Gastroesophageal sphincter (tissue), 4 donors: ENCODE measurements around the gene SHISA6. TPM values are rescaled to one million over a fixed set of nuclear protein-coding genes. Genes with fewer than 3 reads are reported as not detected.

ENCODE experiments used
- ATAC-seq: fragments of 150-250 bp; one replicate; pipeline ENCODE4 v1.9.1; 2016; ENCODE audit warnings: mild to moderate bottlenecking, moderate library complexity
- H3K27ac ChIP-seq, 4 donors: fragments of 200-600 bp; sonication (generic) in 3 of 4; 1 replicate in 3 of 4; 2 replicates in 1 of 4; pipeline ENCODE4 v1.5.1; 2016 to 2019
- H3K27me3 ChIP-seq: fragments of 200-600 bp; sonication (generic); one replicate; pipeline ENCODE4 v1.5.1; 2019
- H3K36me3 ChIP-seq, 2 donors: fragments of 200-600 bp; sonication (generic); one replicate each; pipeline ENCODE4 v1.5.1; 2019; ENCODE audit warnings: control low read depth in 1 of 2
- H3K4me1 ChIP-seq, 3 donors: fragments of 200-600 bp; sonication (generic); 1 replicate in 2 of 3; 2 replicates in 1 of 3; pipeline ENCODE4 v1.5.1; 2016 to 2019; ENCODE audit warnings: control low read depth in 2 of 3
- H3K4me3 ChIP-seq, 2 donors: fragments of 200-600 bp; sonication (generic); one replicate each; pipeline ENCODE4 v1.5.1; 2019; ENCODE audit warnings: mild to moderate bottlenecking in 1 of 2, moderate library complexity in 1 of 2
- H3K9me3 ChIP-seq, 3 donors: fragments of 200-600 bp; sonication (generic); one replicate each; pipeline ENCODE4 v1.5.1; 2017 to 2019; ENCODE audit warnings: control low read depth in 2 of 3
- EP300 ChIP-seq: sonication (generic); formaldehyde crosslinking; IDR thresholded peaks from one replicate; pipeline ENCODE4 v1.6.1; 2017; ENCODE audit warnings: antibody characterized with exemption, mild to moderate bottlenecking
- POLR2A ChIP-seq, 2 donors: fragments of 450-650 bp; IDR thresholded peaks; one replicate each; pipeline ENCODE4 v1.6.1; 2017; ENCODE audit warnings: antibody characterized with exemption in 2 of 2, mild to moderate bottlenecking in 2 of 2, moderate library complexity in 1 of 2
- POLR2AphosphoS5 ChIP-seq: sonication (generic); formaldehyde crosslinking; IDR thresholded peaks from one replicate; pipeline ENCODE4 v1.6.1; 2017; ENCODE audit warnings: antibody characterized with exemption
- WGBS, 2 donors: methylation state at CpG; one replicate each; pipeline ENCODE4 v1.1.5; 2018; ENCODE audit warnings: low coverage in 1 of 2; 5-methylcytosine and 5-hydroxymethylcytosine counted together
- total RNA-seq, 4 donors: library from RNA; depleted of rRNA; stranded (reverse); fragments of >200 nt; gene quantifications; one replicate each; pipeline ENCODE4 v1.1.0, GENCODE V29; 2016
- TF ChIP-seq, protein P1 (sequence below), 4 experiments: fragments of 200-600 bp in 2 of 4; fragments of 450-650 bp in 2 of 4; sonication (generic) in 1 of 4; IDR thresholded peaks; one replicate each; pipeline ENCODE4 v1.5.1; 2017 to 2019; ENCODE audit warnings: antibody characterized with exemption in 4 of 4, mild to moderate bottlenecking in 2 of 4, moderate library complexity in 2 of 4

SHISA6 gene
- total RNA-seq, 4 donors from 2014 or later: 0.31 to 1.5 (median 0.90) TPM

DNA sequence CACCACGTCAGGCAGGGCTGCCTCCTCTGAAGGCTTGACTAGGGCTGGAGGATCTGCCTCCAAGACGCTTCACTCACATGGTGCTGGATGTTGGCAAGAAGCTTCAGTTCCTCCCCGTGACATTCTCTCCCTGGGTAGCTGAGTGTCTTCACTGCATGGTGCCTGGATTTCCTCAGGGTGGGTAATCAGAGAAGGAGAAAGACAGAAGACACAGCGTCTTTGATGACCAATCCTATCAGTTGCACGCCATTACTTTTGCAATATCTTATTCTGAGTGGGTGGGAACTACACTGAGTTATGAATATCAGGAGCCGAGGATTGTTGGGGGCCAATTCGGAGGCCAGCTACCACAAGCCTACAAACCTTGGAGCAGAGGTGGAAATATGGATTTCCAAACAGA is 139.7 kb downstream of the SHISA6 start:
- peaks cover under 1% of the 10 kb centered on the region for H3K27me3 ChIP-seq

DNA sequence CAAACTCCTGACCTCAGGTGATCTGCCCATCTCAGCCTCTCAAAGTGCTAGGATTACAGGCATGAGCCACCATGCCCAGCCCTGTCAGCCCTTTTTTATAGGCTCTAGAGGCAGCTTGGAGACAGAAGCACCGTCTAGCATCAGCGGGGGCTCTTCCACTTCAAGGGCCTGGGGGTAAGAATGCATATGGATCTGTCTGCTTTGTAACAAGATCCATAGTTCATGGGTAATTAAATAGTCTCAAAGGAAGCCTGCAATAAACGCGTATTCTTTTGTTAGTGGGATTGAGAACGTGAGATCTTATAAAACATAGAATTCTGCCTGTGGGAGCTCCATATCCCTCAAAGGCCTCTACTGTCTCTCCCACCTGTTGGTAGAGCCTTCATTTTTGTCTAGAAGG is 142.1 kb downstream of the SHISA6 start:
- Histone ChIP-seq H3K4me3 (no peak overlapping the region), H3K9me3 (no peaks in the 10 kb centered on the region), H3K4me1 (no peaks in the 10 kb centered on the region), H3K36me3 (no peaks in the 10 kb centered on the region), H3K27me3 (no peaks in the 10 kb centered on the region), H3K27ac (no peak overlapping the region)
- WGBS, 2 donors: 71 to 91% methylated on average over 3 of the region's 5 CpGs
- TF ChIP-seq, protein P1, sequence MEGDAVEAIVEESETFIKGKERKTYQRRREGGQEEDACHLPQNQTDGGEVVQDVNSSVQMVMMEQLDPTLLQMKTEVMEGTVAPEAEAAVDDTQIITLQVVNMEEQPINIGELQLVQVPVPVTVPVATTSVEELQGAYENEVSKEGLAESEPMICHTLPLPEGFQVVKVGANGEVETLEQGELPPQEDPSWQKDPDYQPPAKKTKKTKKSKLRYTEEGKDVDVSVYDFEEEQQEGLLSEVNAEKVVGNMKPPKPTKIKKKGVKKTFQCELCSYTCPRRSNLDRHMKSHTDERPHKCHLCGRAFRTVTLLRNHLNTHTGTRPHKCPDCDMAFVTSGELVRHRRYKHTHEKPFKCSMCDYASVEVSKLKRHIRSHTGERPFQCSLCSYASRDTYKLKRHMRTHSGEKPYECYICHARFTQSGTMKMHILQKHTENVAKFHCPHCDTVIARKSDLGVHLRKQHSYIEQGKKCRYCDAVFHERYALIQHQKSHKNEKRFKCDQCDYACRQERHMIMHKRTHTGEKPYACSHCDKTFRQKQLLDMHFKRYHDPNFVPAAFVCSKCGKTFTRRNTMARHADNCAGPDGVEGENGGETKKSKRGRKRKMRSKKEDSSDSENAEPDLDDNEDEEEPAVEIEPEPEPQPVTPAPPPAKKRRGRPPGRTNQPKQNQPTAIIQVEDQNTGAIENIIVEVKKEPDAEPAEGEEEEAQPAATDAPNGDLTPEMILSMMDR (IDR thresholded peaks at IDR 0.05): no peak
- TF ChIP-seq EP300: no peak
- TF ChIP-seq POLR2AphosphoS5: no peak
- no peak for TF ChIP-seq POLR2A (IDR thresholded peaks at IDR 0.05)
- no peak for ATAC-seq

More for the DNA sequence above, 139.7 kb downstream of the SHISA6 start:
- TF ChIP-seq, protein P1 (IDR thresholded peaks at IDR 0.05): no peak
- no peak for TF ChIP-seq POLR2AphosphoS5
- TF ChIP-seq EP300: no peak
- TF ChIP-seq POLR2A (IDR thresholded peaks at IDR 0.05): no peak
- ATAC-seq: no peak
- Histone ChIP-seq H3K9me3 (no peaks in the 10 kb centered on the region), H3K4me1 (no peaks in the 10 kb centered on the region), H3K4me3 (no peak overlapping the region), H3K27ac (no peak overlapping the region), H3K36me3 (no peaks in the 10 kb centered on the region)
- 76 to 100% methylated on average over 1 to 4 of the region's 7 CpGs for WGBS, 2 donors

DNA sequence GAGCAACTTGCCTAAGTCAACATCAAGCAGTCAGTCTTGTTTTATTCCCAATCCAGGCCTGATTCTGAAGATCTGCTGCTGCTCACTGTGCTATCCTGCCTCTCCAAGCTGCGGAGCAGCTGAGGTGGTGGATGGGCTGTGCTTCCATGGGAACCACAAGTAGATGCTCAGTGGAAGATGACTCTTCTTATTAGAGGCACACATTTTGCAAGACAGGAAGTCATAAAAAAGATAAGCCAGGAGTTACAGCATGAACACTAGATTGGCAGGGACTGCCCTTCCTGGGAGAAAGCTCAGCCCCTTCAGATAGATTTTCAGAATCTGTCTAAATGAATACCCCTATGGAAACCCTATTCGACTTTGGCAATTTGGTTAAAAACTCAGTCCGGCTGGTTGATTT is 143.1 kb downstream of the SHISA6 start:
- TF ChIP-seq POLR2AphosphoS5 (no peak), EP300 (no peak), POLR2A (IDR thresholded peaks at IDR 0.05) (no peak)
- TF ChIP-seq, protein P1 (IDR thresholded peaks at IDR 0.05): no peak
- 80 to 81% methylated on average over 1 to 2 of the region's 3 CpGs for WGBS, 2 donors

DNA sequence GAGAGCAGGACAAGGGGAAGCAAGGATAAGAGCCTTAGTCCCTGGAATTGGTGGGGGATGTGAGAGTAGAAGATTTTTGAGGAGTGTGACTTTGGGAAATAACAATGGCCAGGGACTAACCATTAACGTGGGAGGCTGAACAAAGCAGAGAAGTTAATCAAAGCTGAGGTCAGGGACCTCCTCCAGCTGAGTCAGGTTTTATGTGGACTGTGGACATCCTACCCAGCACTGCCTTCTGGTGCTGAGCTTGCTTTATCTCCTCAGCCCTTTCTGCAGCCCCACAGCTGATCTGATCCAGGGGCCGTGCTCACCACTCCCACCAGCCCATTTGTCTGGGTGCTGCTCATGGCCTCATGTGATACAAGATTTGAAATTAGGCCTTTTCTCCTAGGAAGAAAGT is 146.6 kb downstream of the SHISA6 start:
- Histone ChIP-seq H3K36me3 (no peaks in the 10 kb centered on the region), H3K4me1 (no peaks in the 10 kb centered on the region), H3K27me3 (no peaks in the 10 kb centered on the region), H3K9me3 (peaks cover 0 to 18% (median 0%) of the 10 kb centered on the region in 3 donors), H3K27ac (no peak overlapping the region), H3K4me3 (no peak overlapping the region)
- TF ChIP-seq EP300 (no peak), POLR2AphosphoS5 (no peak), POLR2A (IDR thresholded peaks at IDR 0.05) (no peak)
- TF ChIP-seq, protein P1 (IDR thresholded peaks at IDR 0.05): no peak
- ATAC-seq: no peak
- 13 to 29% methylated on average over 1 of the region's 2 CpGs for WGBS, 2 donors

More for the DNA sequence above, 143.1 kb downstream of the SHISA6 start:
- H3K9me3 ChIP-seq: no peaks in the 10 kb centered on the region
- no peak overlapping the region for H3K4me3 ChIP-seq
- H3K36me3 ChIP-seq: no peaks in the 10 kb centered on the region
- H3K4me1 ChIP-seq: no peaks in the 10 kb centered on the region
- ATAC-seq: no peak
- H3K27ac ChIP-seq: no peak overlapping the region
- no peaks in the 10 kb centered on the region for H3K27me3 ChIP-seq

DNA sequence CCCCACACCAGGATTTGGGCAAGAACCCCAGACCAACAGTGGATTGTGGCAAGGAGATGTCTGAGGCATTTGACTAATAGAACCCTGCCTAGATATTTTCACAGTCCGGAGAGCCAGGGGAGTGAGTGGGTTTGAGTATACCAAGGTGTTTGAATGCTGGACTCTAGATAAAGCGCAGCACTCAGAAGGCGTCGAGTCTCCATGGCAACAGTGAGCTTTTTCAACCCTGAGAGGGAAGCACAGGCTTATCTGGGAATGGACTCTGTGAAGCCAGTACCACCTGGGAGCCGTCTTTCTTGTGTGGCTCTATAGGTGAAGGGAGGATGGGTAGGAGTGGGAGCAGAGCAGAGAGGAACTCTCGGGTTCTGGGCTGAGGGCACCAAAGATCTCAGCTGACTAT is 147.0 kb downstream of the SHISA6 start:
- no peaks in the 10 kb centered on the region for H3K27me3 ChIP-seq
- H3K9me3 ChIP-seq: peaks cover 0 to 22% (median 0%) of the 10 kb centered on the region in 3 donors
- WGBS, 2 donors: 18 to 63% methylated on average over 6 of the region's 6 CpGs
- no peak for ATAC-seq
- TF ChIP-seq POLR2A (IDR thresholded peaks at IDR 0.05): no peak
- TF ChIP-seq, protein P1 (IDR thresholded peaks at IDR 0.05): no peak
- no peak for TF ChIP-seq EP300
- TF ChIP-seq POLR2AphosphoS5: no peak
- no peaks in the 10 kb centered on the region for H3K4me1 ChIP-seq
- no peak overlapping the region for H3K4me3 ChIP-seq
- no peaks in the 10 kb centered on the region for H3K36me3 ChIP-seq
- H3K27ac ChIP-seq: no peak overlapping the region
